RWPE1 (cell line): ENCODE measurements around the gene BMP4.

Source experiments
- CTCF ChIA-PET: fragments of 350-600 bp; sonication (Branson Sonifier 250); formaldehyde crosslinking; extraction: SDS; loops from one replicate; lab custom pipeline; 2021; lab: Yijun Ruan, JAX
- POLR2A ChIA-PET: fragments of 400-600 bp; formaldehyde crosslinking; extraction: SDS; loops from one replicate; lab custom pipeline; 2020; ENCODE audit warnings: antibody characterized with exemption; ENCODE audit not compliant: low non-redundant PET; lab: Yijun Ruan, JAX
- DNase-seq: peaks from one replicate; pipeline ENCODE4 v3.0.0; 2012; ENCODE audit warnings: low spot score
- H3K27ac ChIP-seq: fragments of 450-650 bp; 2 replicates; pipeline ENCODE4 v1.5.1; 2017
- CTCF ChIP-seq: fragments of 450-650 bp; conservative IDR thresholded peaks from 2 replicates; pipeline ENCODE4 v1.5.1; 2017; ENCODE audit warnings: low read depth, mild to moderate bottlenecking

The BMP4 gene

DNA sequence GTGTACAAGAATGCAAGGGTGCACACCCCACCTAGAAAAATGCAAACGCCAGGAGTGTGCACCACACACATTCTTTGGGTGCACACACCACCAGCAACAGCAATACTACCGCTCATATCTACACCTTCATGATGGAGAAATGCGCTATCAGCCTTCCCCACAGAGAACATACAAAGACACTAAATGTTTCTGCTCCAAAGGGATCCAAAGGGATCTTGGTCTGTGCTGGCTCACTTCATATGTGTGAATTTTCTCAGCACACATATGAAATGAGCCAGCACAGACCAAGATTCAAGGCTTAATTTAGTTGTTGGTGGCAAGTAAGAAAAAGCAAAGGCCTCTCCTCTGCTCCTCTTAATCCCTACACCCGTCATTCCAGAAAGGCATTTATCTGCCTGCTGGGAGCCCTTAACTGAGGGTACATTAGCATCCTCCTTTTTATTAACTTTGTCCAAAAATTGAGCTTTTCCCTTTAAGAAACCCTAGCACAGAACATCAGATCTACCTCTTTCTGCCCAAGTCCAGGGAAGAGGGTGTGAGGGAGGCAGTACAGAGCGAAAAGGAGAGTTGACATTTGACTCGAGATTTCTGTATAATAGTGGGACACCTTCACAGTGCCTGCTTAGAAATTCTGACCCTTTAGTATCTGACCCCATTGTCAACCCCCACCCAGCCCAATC is 8.3 kb downstream of the BMP4 start:
- no peak for TF ChIP-seq CTCF
- H3K27ac ChIP-seq, result no peak overlapping the region
- DNase-seq, result no peak
- POLR2A ChIA-PET, result no interaction called here
- CTCF ChIA-PET, result no interaction called here

DNA sequence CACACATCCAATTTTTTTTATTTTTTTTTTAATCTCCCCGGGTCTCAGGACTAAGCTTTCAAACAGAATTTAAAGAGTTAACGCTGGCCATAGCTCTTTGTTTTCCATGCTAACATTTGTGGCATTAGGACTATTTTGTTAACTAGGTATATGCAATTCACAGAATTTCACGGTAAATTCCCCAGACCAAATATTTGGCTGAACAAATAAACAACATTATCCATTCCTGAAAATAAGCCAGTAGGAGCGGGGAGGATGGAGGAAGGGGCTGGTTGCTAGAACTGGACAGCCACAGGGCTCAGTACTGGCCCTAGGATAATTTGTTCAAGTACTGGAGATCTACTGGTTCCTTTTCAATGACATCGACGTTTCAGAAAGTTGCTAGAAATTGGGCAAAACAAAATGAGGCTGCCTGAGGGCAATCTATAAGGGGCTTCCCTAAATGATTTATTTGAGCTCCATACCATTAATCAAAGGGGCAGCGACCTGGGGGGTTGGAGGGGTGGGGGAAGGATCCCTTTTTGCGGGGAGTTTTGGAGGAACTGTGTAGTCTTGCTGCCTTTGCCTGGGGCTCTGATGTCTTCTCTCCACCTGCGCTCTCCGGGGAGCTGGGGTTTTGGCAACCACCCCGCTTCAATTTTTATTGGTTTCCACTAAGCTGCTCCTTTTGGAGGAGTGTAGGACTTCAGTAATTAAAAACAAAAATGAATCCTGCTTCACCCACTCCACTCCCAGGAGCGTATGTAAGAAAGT is 9.0 kb downstream of the BMP4 start:
- no peak for DNase-seq
- ChIA-PET POLR2A (no interaction called here), CTCF (interaction anchor here (0.6 kb wide), 1 partner anchor 13 kb away, joined by 5 read pairs; no protein-coding TSS in a partner anchor)
- TF ChIP-seq CTCF, result no peak
- no peak overlapping the region for H3K27ac ChIP-seq

GRCh38 chr14:53947094-53947445 is 9.6 kb downstream of the BMP4 start:
- ChIA-PET CTCF (interaction anchor here (0.6 to 0.7 kb wide), 2 partner anchors 13 to 158 kb away, joined by 4 to 5 read pairs; no protein-coding TSS in a partner anchor), POLR2A (no interaction called here)
- no peak for DNase-seq
- no peak for TF ChIP-seq CTCF
- H3K27ac ChIP-seq, result no peak overlapping the region

- CTCF ChIA-PET, result interaction anchor here (0.7 kb wide), 1 partner anchor 158 kb away, joined by 4 read pairs; no protein-coding TSS in a partner anchor
- H3K27ac ChIP-seq, result no peak overlapping the region
- TF ChIP-seq CTCF, result no peak
- POLR2A ChIA-PET, result no interaction called here
- no peak for DNase-seq
Measured at GRCh38 chr14:53946404-53947093, 10.1 kb downstream of the BMP4 start.

DNA sequence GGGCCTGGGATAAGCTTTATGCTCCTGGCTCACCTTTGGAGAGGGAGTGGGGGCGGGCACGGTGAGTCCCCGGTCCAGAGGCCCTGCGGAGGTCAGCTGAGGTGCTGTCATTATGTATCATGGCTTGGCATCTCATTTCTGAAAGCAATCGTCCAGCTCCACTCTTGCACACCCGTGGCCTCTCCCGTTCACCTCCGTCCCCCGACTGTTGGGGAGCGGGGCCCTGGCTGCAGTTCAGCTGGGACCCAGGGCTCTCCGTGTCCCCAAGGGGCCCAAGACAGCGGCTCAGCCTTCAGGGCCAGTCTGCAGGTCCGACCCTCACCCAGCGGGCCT is 10.6 kb downstream of the BMP4 start:
- TF ChIP-seq CTCF, result no peak
- CTCF ChIA-PET, result no interaction called here

GRCh38 chr14:53943751-53944083 is 12.9 kb downstream of the BMP4 start:
- DNase-seq, result no peak
- CTCF ChIA-PET, result no interaction called here
- no peak overlapping the region for H3K27ac ChIP-seq
- POLR2A ChIA-PET, result no interaction called here
- no peak for TF ChIP-seq CTCF

More for the DNA sequence above, 10.6 kb downstream of the BMP4 start:
- DNase-seq, result no peak
- H3K27ac ChIP-seq, result no peak overlapping the region
- POLR2A ChIA-PET, result no interaction called here
